ENCODE measurements around the gene ARSJ.
"Not testable (repeated sequence)": the region's sequence is repeated elsewhere in the genome, so short reads cannot be mapped to it uniquely, and the experiment has no call there.

ARSJ gene

GRCh38 chr4:113979148-113979904 is at the start of gene ARSJ:
ARSJ (minus strand) TSS chr4:113979647; CDS start chr4:113978834, 813 bp downstream.
- Mint-ChIP-seq H3K9me3 (peaks cover 2% of the 10 kb centered on the region), H3K4me1 (peaks cover 17% of the 10 kb centered on the region), H3K36me3 (ENCODE audit: low read depth) (no peaks in the 10 kb centered on the region), H3K27ac (no peak within 1 kb of the TSS), H3K27me3 (peaks cover 33% of the 10 kb centered on the region), H3K4me3 (peak within 1 kb of the TSS; percentile 71)
- peak; percentile 49 for ATAC-seq
- DNase-seq: peak; percentile 23

DNA sequence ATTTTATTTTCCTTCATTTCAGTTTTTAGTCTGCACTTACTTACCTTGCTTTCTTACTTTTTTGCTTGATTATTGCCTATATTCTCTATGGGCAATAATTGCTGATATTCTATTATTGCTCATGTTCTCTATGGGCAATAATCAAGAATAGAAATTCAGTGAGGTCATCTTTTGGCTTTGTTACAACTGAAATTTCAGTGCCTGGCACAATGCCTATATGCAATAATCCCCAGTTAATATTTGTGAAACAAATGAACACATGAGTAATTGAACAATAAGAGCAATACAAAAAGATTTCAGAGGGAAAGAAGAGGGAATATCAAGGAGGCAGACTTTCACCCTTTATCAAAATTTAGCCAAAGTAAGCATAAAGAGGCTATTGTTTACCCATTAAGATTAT is 48.6 kb upstream of the ARSJ start:
- no peak overlapping the region for H3K27ac Mint-ChIP-seq
- H3K4me1 Mint-ChIP-seq: no peaks in the 10 kb centered on the region
- ATAC-seq (no peak), DNase-seq (no peak)
- no peak overlapping the region for H3K4me3 Mint-ChIP-seq
- no peaks in the 10 kb centered on the region for H3K9me3 Mint-ChIP-seq
- H3K36me3 Mint-ChIP-seq (ENCODE audit: low read depth): no peaks in the 10 kb centered on the region
- H3K27me3 Mint-ChIP-seq: no peaks in the 10 kb centered on the region

- ATAC-seq (no peak), DNase-seq (no peak)
- Mint-ChIP-seq H3K27me3 (no peaks in the 10 kb centered on the region), H3K4me1 (no peaks in the 10 kb centered on the region), H3K4me3 (no peak overlapping the region), H3K36me3 (ENCODE audit: low read depth) (no peaks in the 10 kb centered on the region), H3K9me3 (no peaks in the 10 kb centered on the region), H3K27ac (no peak overlapping the region)
These were observed 48.1 kb upstream of the ARSJ start for GRCh38 chr4:114027596-114027995.

DNA sequence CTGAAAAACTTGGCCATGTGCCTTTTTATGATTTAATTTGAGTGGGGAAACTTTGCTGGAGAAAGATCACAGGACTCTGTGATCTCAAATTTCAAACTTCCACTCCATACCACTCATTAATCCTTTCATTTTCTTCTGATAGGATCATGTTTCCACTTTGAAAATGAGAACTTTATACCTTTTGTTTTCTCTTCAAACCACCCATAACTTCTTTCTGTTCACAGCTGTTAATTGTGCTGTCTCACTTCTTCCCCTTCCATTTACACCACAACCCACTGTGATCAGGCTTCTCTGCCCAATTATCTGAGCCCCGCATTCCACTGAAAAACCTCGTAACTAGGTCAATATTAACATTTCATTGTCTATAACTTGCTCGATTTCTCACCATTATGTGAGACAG is 47.0 kb upstream of the ARSJ start:
- ATAC-seq (no peak), DNase-seq (no peak)
- Mint-ChIP-seq H3K4me1 (no peaks in the 10 kb centered on the region), H3K9me3 (no peaks in the 10 kb centered on the region), H3K4me3 (no peak overlapping the region), H3K27me3 (no peaks in the 10 kb centered on the region), H3K36me3 (ENCODE audit: low read depth) (no peaks in the 10 kb centered on the region), H3K27ac (no peak overlapping the region)

- Mint-ChIP-seq H3K27me3 (no peaks in the 10 kb centered on the region), H3K36me3 (ENCODE audit: low read depth) (no peaks in the 10 kb centered on the region), H3K4me1 (no peaks in the 10 kb centered on the region), H3K27ac (no peak overlapping the region), H3K4me3 (no peak overlapping the region), H3K9me3 (no peaks in the 10 kb centered on the region)
- DNase-seq (no peak), ATAC-seq (no peak)
These were observed 45.8 kb upstream of the ARSJ start for GRCh38 chr4:114025176-114025777.

DNA sequence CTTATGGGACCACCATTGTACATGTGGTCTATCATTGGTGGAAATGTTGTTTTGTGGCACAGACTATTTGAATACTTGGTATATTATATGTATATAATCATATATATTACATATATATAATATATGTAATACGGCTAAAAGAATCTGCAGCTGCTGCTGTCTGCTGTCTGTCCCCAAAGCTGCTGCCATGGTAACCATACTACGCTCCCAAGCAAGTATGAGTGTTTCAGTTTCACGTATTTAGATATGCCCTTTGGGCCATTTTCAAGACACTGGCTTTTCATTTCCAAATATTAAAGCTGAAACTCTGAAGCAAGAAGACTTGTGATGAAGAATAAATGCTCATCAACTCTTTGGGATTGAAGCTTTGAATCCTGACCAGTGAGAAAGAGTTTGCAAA is 42.0 kb upstream of the ARSJ start:
- Mint-ChIP-seq H3K4me1 (peaks cover 1% of the 10 kb centered on the region), H3K36me3 (ENCODE audit: low read depth) (no peaks in the 10 kb centered on the region), H3K9me3 (no peaks in the 10 kb centered on the region), H3K27me3 (no peaks in the 10 kb centered on the region), H3K27ac (no peak overlapping the region), H3K4me3 (no peak overlapping the region)
- no peak for ATAC-seq
- DNase-seq: no peak

DNA sequence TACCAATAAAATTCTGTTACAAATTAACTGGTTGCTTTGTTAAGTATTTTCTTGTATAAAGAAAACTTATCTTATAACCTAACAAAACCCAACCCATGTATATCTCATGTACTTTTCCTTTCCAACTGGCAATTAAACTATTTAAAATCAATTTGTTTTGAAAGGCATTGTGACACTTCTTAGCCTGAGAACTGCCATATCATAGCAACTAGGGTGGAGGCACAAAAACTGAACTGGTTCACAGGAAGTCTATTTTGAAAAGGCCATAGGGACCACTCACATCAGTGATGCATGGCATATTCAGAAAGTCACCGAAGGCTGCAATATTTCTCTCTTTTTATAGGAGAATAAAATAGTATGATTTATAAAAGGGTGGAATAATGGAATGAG is 40.5 kb upstream of the ARSJ start:
- Mint-ChIP-seq H3K27ac (no peak overlapping the region), H3K27me3 (no peaks in the 10 kb centered on the region), H3K9me3 (no peaks in the 10 kb centered on the region), H3K4me3 (no peak overlapping the region), H3K4me1 (peaks cover 1% of the 10 kb centered on the region), H3K36me3 (ENCODE audit: low read depth) (no peaks in the 10 kb centered on the region)
- no peak for ATAC-seq
- no peak for DNase-seq

DNA sequence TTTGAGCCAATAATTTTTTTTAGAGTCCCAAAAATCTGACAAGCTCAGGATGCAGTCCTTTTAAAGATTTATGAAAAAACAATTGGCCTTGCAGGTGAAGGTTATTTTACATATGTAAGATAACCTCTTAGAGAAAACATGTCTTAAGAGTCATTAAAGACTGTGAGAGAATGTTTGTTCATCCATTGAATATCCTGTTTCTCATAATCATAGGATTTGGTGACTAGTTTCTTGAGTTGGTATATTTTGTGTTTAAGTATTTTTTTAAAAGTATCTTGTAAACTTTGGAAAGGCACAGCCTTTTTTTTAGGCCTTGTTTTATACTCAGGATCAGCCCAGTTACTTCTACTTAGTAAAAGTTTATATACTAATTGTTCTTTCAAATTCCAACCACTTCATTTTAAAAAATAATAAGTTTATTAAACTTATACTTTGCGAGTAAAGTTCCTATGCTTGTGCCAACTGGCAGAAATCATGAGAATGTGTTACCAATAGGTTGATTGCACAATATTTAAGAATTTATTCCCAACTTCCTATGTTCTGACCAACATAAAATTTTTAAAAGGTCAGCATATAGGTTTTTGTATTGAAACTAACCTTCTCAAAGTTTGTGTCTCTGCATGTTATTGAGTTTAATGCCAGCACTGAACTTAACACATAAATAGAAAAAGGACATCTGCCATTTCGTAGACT is 40.0 kb upstream of the ARSJ start:
- no peaks in the 10 kb centered on the region for H3K36me3 Mint-ChIP-seq (ENCODE audit: low read depth)
- no peaks in the 10 kb centered on the region for H3K9me3 Mint-ChIP-seq
- no peak overlapping the region for H3K4me3 Mint-ChIP-seq
- H3K4me1 Mint-ChIP-seq: peaks cover 1% of the 10 kb centered on the region
- H3K27ac Mint-ChIP-seq: no peak overlapping the region
- no peak for ATAC-seq
- no peaks in the 10 kb centered on the region for H3K27me3 Mint-ChIP-seq
- DNase-seq: no peak

DNA sequence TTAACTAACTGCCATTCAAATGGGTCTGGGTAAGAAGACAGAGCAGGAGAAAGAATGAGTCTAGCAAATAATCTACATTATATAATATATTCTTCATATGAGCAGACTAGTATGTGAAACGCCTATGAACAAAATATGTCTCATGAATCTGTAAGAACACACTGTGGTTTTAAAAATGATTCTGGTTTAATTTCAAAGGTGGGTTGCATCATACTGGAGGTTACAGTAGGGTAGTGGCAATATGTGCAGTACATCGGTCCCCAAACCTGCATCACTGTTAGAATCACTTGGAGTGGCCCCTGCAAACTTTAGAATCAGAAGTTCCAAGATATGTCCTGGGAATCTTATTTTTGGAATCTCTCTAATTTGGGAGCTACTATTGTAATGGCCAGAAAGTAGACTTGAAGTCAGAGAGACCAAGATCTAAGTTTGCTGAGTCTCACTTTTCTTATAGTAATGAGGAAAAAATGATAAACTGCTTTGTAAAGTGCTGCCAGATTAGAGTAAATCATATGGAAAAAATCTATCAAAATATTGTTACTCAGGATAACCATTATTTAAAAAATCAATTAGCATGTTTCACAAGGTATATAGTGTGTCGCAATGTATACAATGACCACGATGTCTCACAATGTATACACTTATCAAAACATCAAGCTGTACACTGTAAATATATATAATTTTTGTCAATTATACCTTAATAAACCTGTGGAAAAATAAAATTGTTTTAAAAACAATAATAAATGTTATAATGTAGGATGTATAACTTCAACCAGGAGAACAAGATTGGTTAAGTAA is 37.9 kb upstream of the ARSJ start:
- Mint-ChIP-seq H3K9me3 (no peaks in the 10 kb centered on the region), H3K4me1 (peaks cover 1% of the 10 kb centered on the region), H3K27ac (peak overlapping the region; percentile 31), H3K4me3 (no peak overlapping the region), H3K27me3 (no peaks in the 10 kb centered on the region), H3K36me3 (ENCODE audit: low read depth) (no peaks in the 10 kb centered on the region)
- ATAC-seq (no peak), DNase-seq (no peak)

GRCh38 chr4:114015444-114015899 is 36.0 kb upstream of the ARSJ start:
- H3K9me3 Mint-ChIP-seq: peaks cover 4% of the 10 kb centered on the region
- H3K4me1 Mint-ChIP-seq: peaks cover 1% of the 10 kb centered on the region
- no peaks in the 10 kb centered on the region for H3K27me3 Mint-ChIP-seq
- no peak overlapping the region for H3K4me3 Mint-ChIP-seq
- ATAC-seq: no peak
- H3K36me3 Mint-ChIP-seq (ENCODE audit: low read depth): no peaks in the 10 kb centered on the region
- no peak for DNase-seq
- H3K27ac Mint-ChIP-seq: no peak overlapping the region

DNA sequence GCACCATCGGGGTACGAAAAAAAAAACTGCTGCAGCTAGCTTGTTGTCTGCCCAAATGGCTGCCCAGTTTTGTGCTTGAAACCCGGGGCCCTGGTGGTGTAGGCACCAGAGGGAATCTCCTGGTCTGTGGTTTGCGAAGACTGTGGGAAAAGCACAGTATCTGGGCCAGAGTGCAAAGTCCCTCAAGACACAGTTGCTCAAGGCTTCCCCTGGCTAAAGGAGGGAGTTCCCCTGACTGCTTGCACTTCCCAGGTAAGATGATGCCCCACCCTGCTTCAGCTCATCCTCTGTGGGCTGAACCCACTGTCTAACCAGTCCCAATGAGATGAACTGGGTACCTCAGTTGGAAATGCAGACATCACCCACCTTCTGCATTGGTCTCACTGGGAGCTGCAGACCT is 33.8 kb upstream of the ARSJ start:
- not testable (repeated sequence) for H3K36me3 Mint-ChIP-seq (ENCODE audit: low read depth); H3K9me3 Mint-ChIP-seq; H3K27ac Mint-ChIP-seq; H3K4me1 Mint-ChIP-seq; H3K4me3 Mint-ChIP-seq; H3K27me3 Mint-ChIP-seq; ATAC-seq; DNase-seq

GRCh38 chr4:114012749-114013148 is 33.3 kb upstream of the ARSJ start:
- no peak overlapping the region for H3K27ac Mint-ChIP-seq
- H3K9me3 Mint-ChIP-seq: peaks cover 4% of the 10 kb centered on the region
- DNase-seq (no peak), ATAC-seq (no peak)
- no peaks in the 10 kb centered on the region for H3K36me3 Mint-ChIP-seq (ENCODE audit: low read depth)
- no peaks in the 10 kb centered on the region for H3K27me3 Mint-ChIP-seq
- H3K4me1 Mint-ChIP-seq: peaks cover 1% of the 10 kb centered on the region
- H3K4me3 Mint-ChIP-seq: no peak overlapping the region

DNA sequence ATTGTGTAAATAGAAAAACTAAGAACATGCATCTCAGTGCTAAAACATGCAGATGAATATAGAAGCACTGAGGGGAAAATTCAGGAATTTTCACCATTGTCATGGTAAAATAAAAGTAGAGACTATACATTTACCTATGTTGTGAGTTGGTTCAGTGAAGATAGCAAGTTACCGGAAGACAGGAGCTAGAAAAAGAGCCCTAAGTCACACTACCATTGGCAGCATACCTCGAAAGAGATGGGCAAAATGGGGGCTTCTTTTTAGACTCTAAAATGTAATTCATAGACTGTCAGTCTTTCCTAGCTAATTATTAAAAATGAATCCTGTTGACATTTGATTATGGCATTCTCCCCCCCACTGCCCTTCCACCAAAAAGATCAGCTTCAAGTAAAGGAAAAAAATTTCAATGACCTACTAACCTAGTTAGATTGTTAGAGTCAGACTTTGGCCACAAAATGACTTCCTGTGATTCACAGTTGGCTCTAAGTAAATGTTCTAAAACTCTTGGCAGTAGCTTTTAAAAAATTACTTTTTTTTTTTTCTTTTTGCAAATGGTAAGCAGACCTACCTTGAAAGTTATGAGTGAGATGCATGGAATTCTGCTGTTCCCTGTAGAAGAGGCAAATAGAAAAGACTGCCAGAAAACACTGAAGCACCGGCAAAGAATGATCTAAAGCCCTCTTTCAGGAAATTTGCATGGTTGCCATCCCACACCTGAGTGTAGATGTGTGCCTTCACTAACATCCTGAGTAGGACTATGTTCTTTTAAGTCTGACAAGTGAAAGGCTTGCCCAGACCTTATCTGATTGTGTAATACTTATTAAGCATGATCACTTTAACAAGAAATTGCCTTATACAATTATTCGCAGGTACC is 26.4 kb upstream of the ARSJ start:
- Mint-ChIP-seq H3K27ac (no peak overlapping the region), H3K27me3 (no peaks in the 10 kb centered on the region), H3K4me1 (peaks cover 11% of the 10 kb centered on the region), H3K36me3 (ENCODE audit: low read depth) (no peaks in the 10 kb centered on the region), H3K9me3 (no peaks in the 10 kb centered on the region), H3K4me3 (no peak overlapping the region)
- DNase-seq (no peak), ATAC-seq (peak; percentile 24)
